Neural cell (in vitro differentiated cells): Measurements from ENCODE around the gene UBE2QL1. TPM values are rescaled to one million over a fixed set of nuclear protein-coding genes. Genes with fewer than 3 reads are reported as not detected.

Source experiments
- H2AFZ ChIP-seq: fragments of 200-600, 300-800 bp; sonication (generic), shearing (Covaris generic); 2 replicates; pipeline ENCODE4 v1.6.0; 2014; ENCODE audit warnings: low read depth, mild to moderate bottlenecking, antibody characterized with exemption, low read length, moderate library complexity
- H3F3A ChIP-seq: fragments of 200-600 bp; shearing (Covaris generic); 2 replicates; pipeline ENCODE4 v1.6.1; 2016; ENCODE audit warnings: mild to moderate bottlenecking, moderate library complexity, mixed read lengths, antibody characterized with exemption, low read length; ENCODE audit not compliant: insufficient read depth, poor library complexity, severe bottlenecking
- H3K27ac ChIP-seq: fragments of 200-600, 300-800 bp; sonication (generic), shearing (Covaris generic); 2 replicates; pipeline ENCODE4 v1.5.1; 2014; ENCODE audit warnings: mild to moderate bottlenecking, low read length, moderate library complexity
- H3K27me3 ChIP-seq: fragments of 300-800, 200-600 bp; sonication (generic), shearing (Covaris generic); 2 replicates; pipeline ENCODE4 v1.6.0; 2014; ENCODE audit warnings: mild to moderate bottlenecking, low read depth, low read length, moderate library complexity; ENCODE audit not compliant: insufficient read depth
- H3K36me3 ChIP-seq: fragments of 300-800, 200-600 bp; sonication (generic), shearing (Covaris generic); 2 replicates; pipeline ENCODE4 v1.5.1; 2014; ENCODE audit warnings: mild to moderate bottlenecking, antibody characterized with exemption, low read length, moderate library complexity; ENCODE audit not compliant: insufficient read depth
- H3K4me2 ChIP-seq: fragments of 300-800, 200-600 bp; sonication (generic), shearing (Covaris generic); 2 replicates; pipeline ENCODE4 v1.6.0; 2014; ENCODE audit warnings: mild to moderate bottlenecking, low read length
- H3K4me3 ChIP-seq: fragments of 300-800, 200-600 bp; sonication (generic), shearing (Covaris generic); 2 replicates; pipeline ENCODE4 v1.5.1; 2014; ENCODE audit warnings: mild to moderate bottlenecking, low read length, moderate library complexity
- H3K79me2 ChIP-seq: fragments of 200-600 bp; shearing (Covaris generic); replicated peaks from 2 replicates; pipeline ENCODE4 v1.6.0; 2014; ENCODE audit warnings: mild to moderate bottlenecking, low read length, moderate library complexity; ENCODE audit not compliant: insufficient read depth
- H3K9ac ChIP-seq: fragments of 300-800, 200-600 bp; sonication (generic), shearing (Covaris generic); 2 replicates; pipeline ENCODE4 v1.6.1; 2016; ENCODE audit warnings: mild to moderate bottlenecking, low read length, mixed read lengths
- H3K9me2 ChIP-seq: fragments of 200-600 bp; shearing (Covaris generic); 2 replicates; pipeline ENCODE4 v1.6.1; 2016; ENCODE audit warnings: mild to moderate bottlenecking, low read length, mixed read lengths; ENCODE audit not compliant: insufficient read depth
- H3K9me3 ChIP-seq: fragments of 200-600, 300-800 bp; sonication (generic), shearing (Covaris generic); 2 replicates; pipeline ENCODE4 v1.6.1; 2016; ENCODE audit warnings: mild to moderate bottlenecking, mixed run types, low read length, moderate library complexity, mixed read lengths
- H4K20me1 ChIP-seq: fragments of 200-600 bp; shearing (Covaris generic); 2 replicates; pipeline ENCODE4 v1.6.1; 2016; ENCODE audit warnings: mild to moderate bottlenecking, mixed run types; ENCODE audit not compliant: insufficient read depth
- EP300 ChIP-seq: fragments of 450-650 bp; conservative IDR thresholded peaks from 2 replicates; pipeline ENCODE4 v1.6.1; 2014; ENCODE audit warnings: antibody characterized with exemption, mild to moderate bottlenecking, moderate library complexity; ENCODE audit not compliant: poor library complexity, severe bottlenecking
- EZH2 ChIP-seq: fragments of 200-600, 300-800 bp; shearing (Covaris generic), sonication (generic); IDR thresholded peaks from 2 replicates; pipeline ENCODE4 v1.6.1; 2014; ENCODE audit warnings: antibody characterized with exemption, low read length, borderline replicate concordance, mild to moderate bottlenecking; ENCODE audit not compliant: insufficient read depth, poor library complexity, severe bottlenecking
- MXI1 ChIP-seq: fragments of 450-650 bp; conservative IDR thresholded peaks from 2 replicates; pipeline ENCODE4 v1.6.1; 2014; ENCODE audit warnings: antibody characterized with exemption, mild to moderate bottlenecking; ENCODE audit not compliant: poor library complexity, severe bottlenecking
- POLR2AphosphoS5 ChIP-seq: IDR thresholded peaks from 2 replicates; pipeline ENCODE4 v1.6.1; 2012
- RAD21 ChIP-seq: fragments of 450-650 bp; conservative IDR thresholded peaks from 2 replicates; pipeline ENCODE4 v1.6.1; 2014; ENCODE audit warnings: antibody characterized with exemption, mild to moderate bottlenecking, moderate library complexity
- SMC3 ChIP-seq: fragments of 450-650 bp; conservative IDR thresholded peaks from 2 replicates; pipeline ENCODE4 v1.6.1; 2014; ENCODE audit warnings: antibody characterized with exemption, mild to moderate bottlenecking, moderate library complexity; ENCODE audit not compliant: poor library complexity
- TAF1 ChIP-seq: IDR thresholded peaks from 2 replicates; pipeline ENCODE4 v1.6.1; 2012; ENCODE audit warnings: low read depth
- polyA plus RNA-seq: library from polyadenylated mRNA; depleted of rRNA; stranded (reverse); fragments of >200 nt; gene quantifications from 2 replicates; pipeline ENCODE4 v1.2.3, GENCODE V29; 2014
- TF ChIP-seq, protein P1 (sequence below): fragments of 450-650 bp; IDR thresholded peaks from 2 replicates; pipeline ENCODE4 v1.5.1; 2014; ENCODE audit warnings: antibody characterized with exemption, mild to moderate bottlenecking, moderate library complexity; ENCODE audit not compliant: poor library complexity, severe bottlenecking
- TF ChIP-seq, protein P2 (sequence below): IDR thresholded peaks from 2 replicates; pipeline ENCODE4 v1.6.1; 2012; ENCODE audit warnings: borderline replicate concordance

The UBE2QL1 gene
- polyA plus RNA-seq, 1 donor from 2014 or later: 13.8 TPM

DNA sequence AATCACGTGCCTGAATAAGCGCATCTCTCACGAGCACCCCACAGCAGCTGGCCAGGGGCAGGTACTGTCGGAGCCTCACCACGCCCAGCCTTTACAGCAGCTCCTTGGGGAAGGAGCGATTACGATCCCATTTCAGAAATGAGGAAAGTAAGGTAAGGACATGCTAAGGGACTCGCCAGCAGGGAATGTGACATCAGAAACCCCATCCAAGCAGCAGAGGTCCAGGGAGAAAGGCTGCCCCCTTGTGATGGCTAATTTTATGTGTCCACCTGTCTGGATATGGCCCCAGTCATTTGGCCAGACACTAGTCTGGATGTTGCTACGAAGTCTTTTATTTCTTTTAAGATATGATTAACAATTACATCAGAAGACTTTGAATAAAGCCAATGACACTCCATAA lies 77.3 kb downstream of the UBE2QL1 start:
- Histone ChIP-seq H3K9me3 (no peaks in the 10 kb centered on the region), H3K27me3 (no peaks in the 10 kb centered on the region), H3K27ac (no peak overlapping the region), H2AFZ (no peak overlapping the region), H3K9ac (no peak overlapping the region), H3K4me3 (no peak overlapping the region), H3K4me2 (no peak overlapping the region), H3K9me2 (no peaks in the 10 kb centered on the region), H3K79me2 (no peaks in the 10 kb centered on the region), H3F3A (no peaks in the 10 kb centered on the region), H4K20me1 (no peaks in the 10 kb centered on the region), H3K36me3 (no peaks in the 10 kb centered on the region)
- TF ChIP-seq, protein P1, sequence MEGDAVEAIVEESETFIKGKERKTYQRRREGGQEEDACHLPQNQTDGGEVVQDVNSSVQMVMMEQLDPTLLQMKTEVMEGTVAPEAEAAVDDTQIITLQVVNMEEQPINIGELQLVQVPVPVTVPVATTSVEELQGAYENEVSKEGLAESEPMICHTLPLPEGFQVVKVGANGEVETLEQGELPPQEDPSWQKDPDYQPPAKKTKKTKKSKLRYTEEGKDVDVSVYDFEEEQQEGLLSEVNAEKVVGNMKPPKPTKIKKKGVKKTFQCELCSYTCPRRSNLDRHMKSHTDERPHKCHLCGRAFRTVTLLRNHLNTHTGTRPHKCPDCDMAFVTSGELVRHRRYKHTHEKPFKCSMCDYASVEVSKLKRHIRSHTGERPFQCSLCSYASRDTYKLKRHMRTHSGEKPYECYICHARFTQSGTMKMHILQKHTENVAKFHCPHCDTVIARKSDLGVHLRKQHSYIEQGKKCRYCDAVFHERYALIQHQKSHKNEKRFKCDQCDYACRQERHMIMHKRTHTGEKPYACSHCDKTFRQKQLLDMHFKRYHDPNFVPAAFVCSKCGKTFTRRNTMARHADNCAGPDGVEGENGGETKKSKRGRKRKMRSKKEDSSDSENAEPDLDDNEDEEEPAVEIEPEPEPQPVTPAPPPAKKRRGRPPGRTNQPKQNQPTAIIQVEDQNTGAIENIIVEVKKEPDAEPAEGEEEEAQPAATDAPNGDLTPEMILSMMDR: no peak
- no peak for TF ChIP-seq MXI1
- no peak for TF ChIP-seq EZH2
- no peak for TF ChIP-seq SMC3
- TF ChIP-seq RAD21: no peak
- no peak for TF ChIP-seq POLR2AphosphoS5
- TF ChIP-seq TAF1: no peak
- no peak for TF ChIP-seq EP300
- TF ChIP-seq, protein P2, sequence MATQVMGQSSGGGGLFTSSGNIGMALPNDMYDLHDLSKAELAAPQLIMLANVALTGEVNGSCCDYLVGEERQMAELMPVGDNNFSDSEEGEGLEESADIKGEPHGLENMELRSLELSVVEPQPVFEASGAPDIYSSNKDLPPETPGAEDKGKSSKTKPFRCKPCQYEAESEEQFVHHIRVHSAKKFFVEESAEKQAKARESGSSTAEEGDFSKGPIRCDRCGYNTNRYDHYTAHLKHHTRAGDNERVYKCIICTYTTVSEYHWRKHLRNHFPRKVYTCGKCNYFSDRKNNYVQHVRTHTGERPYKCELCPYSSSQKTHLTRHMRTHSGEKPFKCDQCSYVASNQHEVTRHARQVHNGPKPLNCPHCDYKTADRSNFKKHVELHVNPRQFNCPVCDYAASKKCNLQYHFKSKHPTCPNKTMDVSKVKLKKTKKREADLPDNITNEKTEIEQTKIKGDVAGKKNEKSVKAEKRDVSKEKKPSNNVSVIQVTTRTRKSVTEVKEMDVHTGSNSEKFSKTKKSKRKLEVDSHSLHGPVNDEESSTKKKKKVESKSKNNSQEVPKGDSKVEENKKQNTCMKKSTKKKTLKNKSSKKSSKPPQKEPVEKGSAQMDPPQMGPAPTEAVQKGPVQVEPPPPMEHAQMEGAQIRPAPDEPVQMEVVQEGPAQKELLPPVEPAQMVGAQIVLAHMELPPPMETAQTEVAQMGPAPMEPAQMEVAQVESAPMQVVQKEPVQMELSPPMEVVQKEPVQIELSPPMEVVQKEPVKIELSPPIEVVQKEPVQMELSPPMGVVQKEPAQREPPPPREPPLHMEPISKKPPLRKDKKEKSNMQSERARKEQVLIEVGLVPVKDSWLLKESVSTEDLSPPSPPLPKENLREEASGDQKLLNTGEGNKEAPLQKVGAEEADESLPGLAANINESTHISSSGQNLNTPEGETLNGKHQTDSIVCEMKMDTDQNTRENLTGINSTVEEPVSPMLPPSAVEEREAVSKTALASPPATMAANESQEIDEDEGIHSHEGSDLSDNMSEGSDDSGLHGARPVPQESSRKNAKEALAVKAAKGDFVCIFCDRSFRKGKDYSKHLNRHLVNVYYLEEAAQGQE: no peak

DNA sequence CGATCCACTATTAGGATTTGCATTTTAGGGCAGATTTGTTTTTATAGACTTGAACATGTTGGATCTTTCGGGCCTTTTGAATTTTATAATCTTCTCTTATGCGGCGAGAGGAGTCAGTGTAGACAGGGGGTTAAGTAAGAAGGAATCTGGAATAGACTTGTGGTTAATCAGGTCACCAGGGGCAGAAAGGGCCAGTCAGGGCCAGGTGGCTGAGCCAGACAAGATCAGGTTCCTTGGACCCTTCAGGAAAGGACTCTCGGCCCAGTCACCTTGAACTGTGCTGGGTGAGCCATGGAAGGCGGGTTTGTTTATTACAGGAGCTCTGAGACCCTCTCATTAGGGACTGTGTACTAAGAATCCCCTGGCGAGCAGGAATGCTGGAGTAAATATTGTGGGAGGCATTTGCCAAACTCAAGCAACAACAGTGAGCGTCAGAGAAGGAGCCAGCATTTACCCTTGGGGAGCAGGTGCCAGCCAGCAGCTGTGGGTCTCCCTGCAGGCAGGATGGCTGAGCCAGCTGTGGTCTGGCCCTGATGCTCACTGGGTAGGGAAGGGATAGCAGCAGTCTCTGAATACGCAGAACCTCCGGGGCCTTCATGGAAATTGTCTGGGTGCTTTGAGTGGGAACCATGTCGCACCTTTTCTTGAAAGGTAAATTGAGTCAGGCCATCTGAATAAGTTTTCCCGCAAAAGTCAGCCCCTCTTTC lies 79.2 kb downstream of the UBE2QL1 start:
- Histone ChIP-seq H3K9ac (no peak overlapping the region), H3K27ac (no peak overlapping the region), H4K20me1 (no peaks in the 10 kb centered on the region), H3K9me2 (no peaks in the 10 kb centered on the region), H3K27me3 (no peaks in the 10 kb centered on the region), H3K79me2 (no peaks in the 10 kb centered on the region), H3K9me3 (no peaks in the 10 kb centered on the region), H3K4me3 (no peak overlapping the region), H3K36me3 (no peaks in the 10 kb centered on the region), H2AFZ (no peak overlapping the region), H3F3A (no peaks in the 10 kb centered on the region), H3K4me2 (no peak overlapping the region)
- TF ChIP-seq SMC3 (no peak), EZH2 (no peak), TAF1 (no peak)
